NCI-H1048 (cell line): ENCODE results near the gene TRIAP1.
"Not testable (repeated sequence)": the region's sequence is repeated elsewhere in the genome, so short reads cannot be mapped to it uniquely, and the experiment has no call there.

Experiments used
- DNase-seq: peaks from one replicate; lab custom pipeline; 2025; lab: John Stamatoyannopoulos, UW

The TRIAP1 gene

DNA sequence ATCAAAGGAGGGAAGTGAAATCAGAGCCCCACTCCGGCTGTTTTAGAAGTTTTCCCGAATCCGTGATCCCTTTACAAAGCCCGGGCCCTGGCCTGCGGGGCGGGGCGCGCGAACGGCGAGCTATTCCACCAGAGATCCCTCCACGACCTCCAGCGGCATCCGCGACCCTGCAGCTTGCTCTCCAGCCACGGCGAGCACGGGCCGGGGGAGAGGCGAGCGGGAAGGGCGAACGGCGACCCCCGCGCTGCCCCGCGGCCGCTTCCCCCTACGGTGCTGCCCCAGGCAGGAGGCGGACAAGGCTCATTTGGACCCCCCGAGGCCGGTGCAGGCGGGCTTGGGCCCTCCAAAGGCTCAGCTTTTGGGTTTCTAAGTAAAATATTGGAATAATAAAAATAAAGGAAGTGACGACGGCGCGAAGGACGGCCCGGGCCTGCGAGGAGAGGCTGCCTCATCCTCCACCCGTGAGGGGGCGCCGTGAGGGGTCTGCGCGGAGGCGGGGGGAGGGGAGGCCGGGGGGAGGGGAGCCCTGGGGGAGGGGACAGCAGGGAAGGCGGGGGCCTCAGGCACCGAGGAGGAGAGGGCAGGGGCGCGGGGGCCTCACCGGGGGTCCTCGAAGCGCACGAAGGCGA lies 22.8 kb upstream of the TRIAP1 start:
- no peak for DNase-seq

DNA sequence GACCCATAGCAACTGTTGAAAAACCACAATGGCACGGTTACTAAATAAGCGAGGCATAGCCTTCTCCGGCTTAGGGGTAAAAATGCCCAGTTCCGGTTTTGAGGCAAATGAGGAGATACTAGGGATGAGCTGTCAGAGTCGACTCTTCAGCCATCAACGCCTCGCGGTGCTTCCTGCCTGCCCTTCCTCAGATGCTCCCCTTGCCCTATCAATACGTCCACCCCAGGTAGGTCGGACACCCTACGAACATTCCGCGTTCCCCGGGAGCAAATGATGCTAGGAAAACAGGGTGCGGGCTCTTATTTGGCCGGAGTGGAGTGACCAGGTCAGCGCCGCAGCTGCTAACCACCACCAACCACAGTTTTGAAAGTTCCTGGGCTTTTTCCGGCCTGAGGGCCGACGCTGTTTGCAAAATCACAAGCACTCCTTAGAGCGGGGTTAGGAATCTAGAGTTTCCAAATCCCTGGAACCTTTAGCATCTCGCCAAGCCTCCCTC lies 22.2 kb upstream of the TRIAP1 start:
- DNase-seq, result no peak

DNA sequence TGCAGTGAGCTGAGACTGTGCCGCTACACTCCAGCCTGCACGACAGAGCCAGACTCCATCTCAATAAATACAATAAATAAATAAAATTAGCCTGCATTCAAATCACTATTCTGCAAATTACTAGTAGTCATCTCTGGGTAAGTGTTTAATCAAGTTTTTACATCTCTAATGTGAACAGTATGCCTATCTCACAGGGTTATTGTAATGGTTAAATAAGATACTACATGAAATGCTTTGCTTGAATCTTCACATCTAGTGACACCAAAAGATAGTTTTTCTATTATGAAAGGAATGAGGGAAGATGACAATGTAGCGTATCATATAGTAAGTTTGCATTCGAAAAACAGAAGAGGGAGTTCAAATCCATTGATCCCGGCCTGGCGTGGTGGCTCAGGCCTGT lies 21.3 kb upstream of the TRIAP1 start:
- DNase-seq, result no peak

DNA sequence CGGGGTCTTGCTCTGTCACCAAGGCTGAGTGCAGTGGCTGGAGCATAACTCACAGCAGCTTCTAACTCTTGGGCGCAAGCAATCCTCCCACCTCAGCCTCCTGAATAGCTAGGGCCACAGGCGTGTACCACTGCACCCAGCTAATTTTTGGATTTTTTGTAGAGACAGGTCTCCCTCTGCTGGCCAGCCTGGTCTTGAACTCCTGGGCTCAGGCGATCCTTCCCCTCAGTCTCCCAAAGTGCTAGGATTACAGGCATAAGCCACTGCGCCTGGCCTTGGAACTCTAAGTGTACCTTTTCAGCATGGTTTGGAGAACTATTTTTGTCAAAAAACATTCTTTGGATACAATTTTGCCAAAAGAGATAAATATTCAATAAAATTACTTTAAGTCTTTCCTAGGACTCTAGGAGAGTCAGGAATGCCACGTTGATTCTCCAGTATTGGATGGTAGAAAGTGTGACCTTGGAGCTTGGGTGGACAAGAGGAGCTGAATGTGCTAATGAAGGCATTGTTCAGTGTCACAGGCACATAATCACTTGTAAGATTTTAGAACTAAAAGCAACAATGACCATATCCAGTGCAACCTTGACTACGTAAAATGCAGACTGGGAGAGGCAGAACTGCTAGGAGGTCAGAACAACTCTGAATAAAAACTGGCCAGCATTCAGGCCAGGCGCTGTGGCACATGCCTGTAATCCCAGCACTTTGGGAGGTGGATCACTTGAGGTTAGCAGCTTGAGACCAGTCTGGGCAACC lies 20.6 kb upstream of the TRIAP1 start:
- DNase-seq, result no peak

DNA sequence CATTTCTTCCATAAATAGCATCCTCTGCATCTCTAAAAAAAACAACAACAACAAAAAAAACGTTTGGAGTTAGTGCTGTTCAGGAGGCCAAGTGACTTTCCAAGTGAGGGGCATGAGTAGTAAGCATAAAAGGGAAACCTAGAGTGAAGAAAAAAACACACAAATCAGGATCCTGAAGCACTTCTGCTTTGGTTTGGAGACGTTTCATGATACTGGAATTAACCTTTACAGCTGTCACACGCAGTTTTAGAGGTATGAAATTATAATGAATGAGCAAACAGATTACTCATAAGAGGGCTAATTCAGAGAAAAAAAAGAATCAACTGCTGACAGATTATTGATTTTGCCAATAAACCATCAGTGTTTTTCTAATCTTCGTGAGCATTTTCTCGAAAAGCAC lies 19.6 kb upstream of the TRIAP1 start:
- no peak for DNase-seq

DNA sequence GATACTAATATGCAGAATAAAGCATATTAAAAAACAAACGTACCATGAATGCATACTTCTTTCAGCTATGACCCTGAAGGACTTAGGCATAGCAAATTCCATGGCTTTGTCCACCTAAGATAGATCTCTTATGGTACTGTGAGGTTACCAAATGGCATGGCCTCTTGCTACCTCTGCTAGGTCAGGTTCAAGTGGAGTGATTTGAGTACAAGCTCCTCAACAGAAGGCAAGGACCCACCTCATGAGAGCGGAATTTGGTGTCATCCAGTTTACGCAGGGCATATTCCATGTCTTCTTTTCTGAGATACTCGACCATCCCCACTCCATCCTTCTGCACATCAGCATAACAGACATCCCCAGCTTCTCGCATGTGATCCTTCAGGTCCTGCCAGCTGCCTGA lies 17.5 kb upstream of the TRIAP1 start:
- DNase-seq, result no peak

DNA sequence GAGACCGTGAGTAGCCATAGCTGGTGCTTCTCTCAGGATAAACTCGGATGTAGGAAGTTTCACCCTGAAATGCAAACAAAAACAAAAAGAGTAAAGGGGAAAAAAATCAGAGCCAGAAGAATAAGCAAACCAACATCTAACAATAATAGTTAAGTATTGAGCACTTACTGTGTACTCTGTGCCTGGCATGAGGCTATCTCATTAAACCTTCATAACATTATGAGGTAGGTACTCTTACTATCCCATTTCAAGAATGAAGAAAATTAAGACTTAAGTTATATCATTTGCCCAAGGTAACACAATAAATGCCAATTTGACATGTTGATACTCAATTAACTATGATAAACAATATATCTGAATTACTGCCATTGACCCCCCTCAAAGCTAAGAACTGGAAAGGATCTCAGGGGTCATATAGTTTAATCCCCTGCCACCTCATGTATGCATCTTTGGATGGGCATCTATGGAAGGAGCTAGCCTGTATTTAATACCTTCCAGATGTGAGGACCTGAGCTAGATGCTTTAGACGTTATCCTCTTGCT lies 16.0 kb upstream of the TRIAP1 start:
- no peak for DNase-seq

DNA sequence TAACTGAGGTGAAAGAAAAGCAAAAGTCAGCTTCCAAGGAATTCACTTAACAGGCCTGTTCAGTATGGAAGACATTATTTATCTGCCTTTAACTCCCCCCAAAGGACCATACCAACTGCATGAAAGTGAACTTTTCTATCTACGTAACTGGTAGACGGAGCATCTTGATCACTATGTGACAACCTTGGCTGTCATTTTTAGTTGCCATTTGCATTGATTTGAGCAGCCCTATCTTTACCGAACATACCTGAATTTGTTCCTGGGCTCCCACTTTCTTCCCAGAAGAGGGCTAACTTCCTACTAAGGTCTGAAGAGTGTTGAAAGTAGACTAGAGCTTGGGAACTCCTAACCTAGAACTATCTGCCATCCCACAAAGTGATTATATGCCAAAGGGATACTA lies 14.0 kb upstream of the TRIAP1 start:
- no peak for DNase-seq

DNA sequence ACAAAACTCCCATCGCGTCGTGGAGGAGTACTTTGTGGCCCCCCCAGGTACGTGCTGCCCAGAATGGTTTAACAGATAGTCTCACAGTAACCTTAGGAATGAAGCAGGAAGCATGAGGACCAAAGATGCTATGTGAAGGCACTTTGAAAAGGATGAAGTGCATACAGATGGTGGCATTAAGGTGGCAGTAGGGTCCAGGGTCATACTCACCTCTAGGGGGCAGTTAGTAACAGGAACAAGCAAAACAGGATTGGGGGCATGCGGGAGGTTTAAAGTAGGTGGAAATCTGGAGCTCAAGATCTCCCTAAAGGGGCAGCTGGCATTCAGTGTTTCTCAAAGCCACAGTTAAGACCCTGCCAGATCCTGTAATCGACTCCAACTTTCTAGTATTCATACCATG lies 10.9 kb upstream of the TRIAP1 start:
- no peak for DNase-seq

DNA sequence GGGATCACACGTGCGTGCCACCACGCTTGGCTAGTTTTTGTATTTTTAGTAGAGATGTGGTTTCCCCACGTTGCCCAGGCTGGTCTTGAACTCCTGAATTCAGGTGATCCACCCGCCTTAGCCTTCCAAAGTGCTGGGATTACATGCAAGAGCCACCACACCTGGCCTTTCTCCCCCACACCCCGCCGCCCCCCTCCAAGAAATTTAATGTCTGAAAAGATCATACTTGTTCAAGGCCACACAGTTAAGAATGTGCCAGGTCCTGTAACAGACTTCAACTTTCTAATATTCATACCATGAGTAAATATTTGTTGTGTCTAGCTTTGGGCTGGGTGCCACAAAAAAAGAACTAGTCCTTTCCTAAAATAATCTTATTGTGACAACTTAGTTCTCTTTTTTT lies 9.1 kb upstream of the TRIAP1 start:
- no peak for DNase-seq

DNA sequence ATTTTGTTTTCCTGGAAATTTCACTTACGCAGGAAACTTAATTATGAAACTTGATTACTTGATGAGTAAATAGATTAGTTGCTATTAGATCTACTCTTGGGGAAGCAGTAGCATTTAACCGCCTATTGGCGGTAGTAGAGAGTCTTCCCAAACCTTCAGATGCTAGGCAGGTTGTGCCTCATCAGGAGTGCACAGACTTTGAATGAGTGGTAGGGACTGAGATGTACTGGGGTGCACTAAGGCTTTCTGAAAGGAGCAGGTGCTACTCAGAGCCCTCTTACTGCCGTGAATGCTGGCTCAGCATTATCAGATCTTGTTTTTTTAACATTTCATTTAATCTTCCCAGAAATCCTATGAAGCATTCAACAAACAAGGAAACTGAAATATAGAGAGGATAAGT lies 7.8 kb upstream of the TRIAP1 start:
- no peak for DNase-seq

DNA sequence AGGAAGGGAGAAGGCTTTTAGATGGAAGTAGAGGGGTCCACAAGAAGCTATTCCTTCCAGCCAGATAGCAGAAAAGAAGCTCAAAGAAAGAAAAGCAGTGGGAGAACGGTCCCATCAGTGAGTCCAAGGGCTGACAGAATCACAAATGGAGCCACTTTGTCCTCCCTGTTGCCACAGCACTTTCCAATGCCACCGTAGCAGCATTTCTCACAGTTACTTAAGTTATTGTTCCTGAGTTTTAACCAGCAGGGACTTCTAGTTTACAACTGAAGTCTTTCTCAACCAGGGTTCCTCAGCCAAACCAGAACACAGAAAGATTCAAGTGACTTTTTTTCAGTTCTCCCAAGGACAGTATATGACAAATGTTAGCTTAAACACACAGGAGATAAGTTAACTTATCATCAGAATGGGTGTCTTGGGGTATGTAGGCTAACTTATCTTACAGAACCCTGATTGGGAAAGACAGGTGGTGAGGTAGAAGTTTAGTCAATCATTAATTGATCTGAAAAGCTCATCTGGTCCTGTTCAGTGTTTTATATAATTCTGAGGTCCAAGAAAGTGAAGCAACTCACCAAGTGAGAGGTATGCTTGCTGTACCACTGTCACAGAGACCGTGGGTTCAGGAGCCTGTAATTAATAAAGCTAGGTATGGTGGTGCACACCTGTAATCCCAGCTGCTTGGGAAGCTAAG lies 7.0 kb upstream of the TRIAP1 start:
- no peak for DNase-seq

DNA sequence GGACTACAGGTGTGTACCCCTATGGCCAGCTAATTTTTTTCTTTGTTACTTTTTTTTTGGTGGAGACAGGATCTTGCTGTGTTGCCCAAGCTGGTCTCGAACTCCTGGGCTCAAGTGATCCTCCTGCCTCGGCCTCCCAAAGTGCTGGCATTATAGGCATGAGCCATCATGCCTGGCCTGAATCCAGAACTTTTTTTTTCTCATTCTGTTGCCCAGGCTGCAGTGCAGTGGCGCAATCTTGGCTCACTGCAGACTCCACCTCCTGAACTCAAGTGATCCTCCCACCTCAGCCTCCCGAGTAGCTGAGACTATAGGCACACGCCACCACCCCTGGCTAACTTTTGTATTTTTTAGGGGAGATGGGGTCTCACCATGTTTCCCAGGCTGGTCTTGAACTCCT lies 6.3 kb upstream of the TRIAP1 start:
- not testable (repeated sequence) for DNase-seq

DNA sequence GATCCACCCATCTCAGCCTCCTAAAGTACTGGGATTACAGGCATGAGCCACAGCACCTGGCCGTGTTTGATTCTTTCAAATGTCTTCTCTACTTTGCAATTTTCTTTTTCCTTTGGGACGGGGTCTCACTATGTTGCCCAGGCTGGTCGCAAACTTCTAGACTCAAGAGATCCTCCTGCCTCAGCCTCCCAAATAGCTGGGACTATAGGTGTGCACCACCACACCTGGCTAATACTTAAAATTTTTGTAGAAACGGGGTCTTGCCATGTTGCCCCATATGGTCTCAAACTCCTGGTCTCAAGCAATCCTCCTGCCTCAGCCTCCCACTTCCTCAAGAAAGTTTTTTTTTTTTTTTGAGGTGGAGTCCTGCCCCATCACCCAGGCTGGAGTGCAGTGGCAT lies 1.8 kb upstream of the TRIAP1 start:
- DNase-seq, result no peak

DNA sequence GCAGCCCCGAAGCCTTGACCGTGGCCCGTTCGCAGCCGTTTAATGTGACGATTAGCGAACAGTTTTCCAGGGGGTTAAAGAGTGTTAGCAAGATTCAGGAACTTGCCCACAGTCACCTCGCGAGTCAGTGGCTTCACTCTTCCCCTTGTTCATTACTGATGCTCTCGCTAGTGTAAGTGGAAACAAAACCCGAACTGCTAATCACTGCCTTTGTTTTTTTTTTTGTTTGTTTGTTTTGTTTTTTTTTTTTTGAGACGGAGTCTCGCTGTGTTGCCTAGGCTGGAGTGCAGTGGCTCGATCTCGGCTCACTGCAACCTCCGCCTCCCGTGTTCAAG lies 627 bp upstream of the TRIAP1 start:
- not testable (repeated sequence) for DNase-seq

DNA sequence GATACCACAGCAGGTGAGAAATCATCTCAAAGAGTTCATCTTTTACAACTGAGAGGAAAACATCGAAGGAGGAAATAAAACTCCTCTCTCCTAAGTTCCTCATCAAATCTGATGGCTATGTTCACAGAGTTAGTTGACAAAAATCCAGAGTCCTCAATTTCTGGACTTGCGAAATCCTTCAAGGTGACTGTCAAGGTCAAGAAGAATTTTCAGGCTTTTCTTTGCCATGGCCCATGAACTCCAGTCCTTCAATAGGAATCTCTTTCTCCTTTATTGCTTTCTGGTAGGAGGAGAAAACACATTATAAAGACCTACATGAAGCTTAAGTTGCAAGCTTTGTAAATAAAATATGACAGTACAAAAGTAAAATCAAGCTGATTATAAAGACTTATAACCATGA lies 1.5 kb downstream of the TRIAP1 start:
- DNase-seq, result no peak

DNA sequence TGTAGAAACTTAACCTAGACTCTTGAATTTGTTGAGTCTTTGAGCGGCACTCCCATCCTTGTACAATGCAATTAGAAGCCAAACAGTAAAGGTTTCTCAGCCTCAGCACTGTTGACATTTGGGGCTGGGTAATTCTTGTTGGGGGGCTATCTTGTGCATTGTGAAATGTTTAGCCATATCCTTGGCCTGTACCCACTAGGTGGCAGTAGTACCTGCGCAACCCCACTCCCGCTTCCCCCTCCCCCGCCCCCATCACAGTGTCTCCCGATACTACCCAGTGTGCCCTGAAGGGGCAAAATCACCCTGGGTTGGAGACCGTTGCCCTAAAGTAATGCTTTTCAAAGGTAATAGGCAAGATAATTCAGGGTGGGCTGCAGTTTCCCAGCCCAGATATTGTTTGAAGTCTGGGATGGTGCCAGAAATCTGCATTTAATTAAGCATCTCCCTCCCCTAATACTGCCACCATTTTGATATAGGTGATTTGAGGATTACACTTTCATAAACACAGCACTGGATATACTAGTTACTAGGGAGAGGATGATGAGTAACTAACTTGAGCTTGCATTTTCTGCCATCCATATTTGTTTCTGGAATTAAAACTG lies 6.4 kb downstream of the TRIAP1 start:
- peak; percentile 61 for DNase-seq

DNA sequence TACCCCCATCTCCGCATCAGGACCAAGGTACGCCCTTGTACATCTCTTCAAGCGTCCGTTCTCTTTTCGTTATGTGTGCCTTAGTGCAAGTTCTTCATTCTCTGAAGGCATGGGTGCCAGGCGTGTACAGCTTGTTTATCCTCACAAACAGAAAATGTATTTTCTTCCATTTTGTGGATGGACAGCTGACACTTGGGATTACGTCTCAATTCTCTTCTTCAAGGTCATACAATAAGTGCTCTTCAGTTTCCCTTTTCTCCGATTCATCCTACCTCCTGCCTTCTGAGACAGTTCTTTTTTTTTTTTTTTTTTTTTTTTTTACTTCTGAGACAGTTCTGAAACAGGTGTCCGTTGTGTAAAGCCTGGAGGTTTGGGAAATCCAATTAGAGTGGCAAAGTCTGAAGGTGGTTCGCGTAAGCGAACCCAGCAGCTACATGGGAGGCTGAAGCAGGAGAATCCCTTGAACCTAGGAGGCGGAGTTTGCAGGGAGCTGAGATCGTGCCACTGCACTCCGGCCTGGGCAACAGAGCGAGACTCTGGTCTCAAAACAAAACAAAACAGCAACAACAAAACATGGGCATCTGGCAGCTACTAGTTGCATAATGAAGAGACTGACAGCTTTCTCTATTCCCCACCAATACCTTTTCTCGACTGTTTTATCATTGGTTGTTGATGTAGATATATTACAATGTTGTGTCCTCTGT lies 7.5 kb downstream of the TRIAP1 start:
- no peak for DNase-seq

DNA sequence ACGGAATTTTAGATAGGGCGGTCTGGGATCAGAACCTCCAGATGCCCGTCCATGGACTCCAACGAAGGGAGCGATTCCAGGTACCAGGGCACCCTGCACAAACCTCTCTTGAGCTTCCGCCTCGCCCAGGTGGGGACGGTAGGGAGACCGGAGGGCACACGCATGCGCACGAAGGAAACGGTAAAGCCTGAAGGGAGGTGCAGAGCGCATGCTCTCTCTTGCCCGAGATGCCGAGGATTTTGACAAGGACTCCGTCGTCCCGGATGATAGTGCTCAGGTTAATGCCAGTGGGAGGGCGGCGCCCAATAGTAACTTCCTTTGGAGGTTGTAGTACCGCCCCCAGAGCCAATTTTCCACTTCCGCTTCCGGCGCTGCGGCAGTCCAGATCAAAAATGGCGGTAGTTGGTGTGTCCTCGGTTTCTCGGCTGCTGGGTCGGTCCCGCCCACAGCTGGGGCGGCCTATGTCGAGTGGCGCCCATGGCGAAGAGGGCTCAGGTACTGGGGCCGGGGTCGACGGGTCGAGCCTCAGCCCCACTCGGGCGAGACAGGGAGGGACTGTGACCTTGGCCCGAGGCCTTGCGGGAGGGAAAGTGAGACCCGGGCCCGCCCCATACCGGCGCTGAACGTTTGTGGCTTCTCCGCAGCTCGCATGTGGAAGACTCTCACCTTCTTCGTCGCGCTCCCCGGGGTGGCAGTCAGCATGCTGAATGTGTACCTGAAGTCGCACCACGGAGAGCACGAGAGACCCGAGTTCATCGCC lies 8.3 kb downstream of the TRIAP1 start, which contains the start of gene COX6A1:
COX6A1 (plus strand) TSS at position 379 of the 760 bp plus-strand sequence; CDS start at position 393, 14 bp downstream.
- peak; percentile 96 for DNase-seq

DNA sequence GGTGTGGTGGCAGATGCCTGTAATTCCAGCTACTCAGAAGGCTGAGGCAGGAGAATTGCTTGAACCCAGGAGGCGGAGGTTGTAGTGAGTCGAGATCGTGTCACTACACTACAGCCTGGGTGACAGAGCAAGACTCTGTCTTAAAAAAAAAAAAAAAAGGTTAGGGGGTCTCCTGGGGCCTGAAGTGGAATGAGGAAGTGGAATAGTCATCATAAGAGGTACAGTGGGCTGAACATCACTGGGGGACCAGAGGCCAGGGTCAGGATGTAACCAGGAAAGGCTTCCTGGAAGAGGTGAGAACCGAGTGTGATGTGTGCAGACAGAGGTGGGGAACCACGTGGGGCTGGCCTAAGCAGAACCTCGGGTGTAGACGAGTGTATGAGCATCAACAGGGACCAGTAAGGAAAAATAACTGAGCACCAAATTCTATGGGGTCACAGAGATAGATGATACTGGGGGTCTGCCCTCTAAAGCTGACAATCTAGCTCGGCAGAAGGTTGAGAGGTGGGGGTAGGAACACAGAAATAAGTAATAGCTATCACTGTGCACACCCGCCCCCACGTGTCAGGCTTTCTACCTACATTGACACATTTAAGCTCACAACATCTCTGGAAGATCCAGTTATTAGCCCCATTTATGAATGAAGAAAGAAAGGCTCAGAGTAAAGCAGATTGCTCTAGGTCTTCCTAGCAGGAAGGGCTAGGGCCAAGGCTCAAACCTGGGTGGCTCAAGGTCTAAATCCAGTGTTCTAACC lies 13.2 kb downstream of the TRIAP1 start:
- DNase-seq, result no peak
